Calu3 (cell line): ENCODE data around the gene TBC1D24. TPM values are rescaled to one million over a fixed set of nuclear protein-coding genes. Genes with fewer than 3 reads are reported as not detected.
A peak's percentile ranks its signal among the peaks of the same experiment; 100 is the strongest.

Experiments
- BruUV-seq: library from RNA; stranded (reverse); fragments of 400-500 nt; replicated peaks from 2 replicates; lab custom pipeline; 2021; lab: Mats Ljungman, UMichigan
- CTCF ChIA-PET: fragments of 300-600 bp; sonication (Branson Sonifier 250); formaldehyde crosslinking; loops from one replicate; lab custom pipeline; 2022; ENCODE audit warnings: antibody characterized with exemption; lab: Charles Lee
- DNase-seq: peaks from one replicate; pipeline ENCODE4 v3.0.0; 2022
- H3K27ac Mint-ChIP-seq: one replicate; pipeline ENCODE4 v1.8.0; 2022; ENCODE audit warnings: mixed read lengths; ENCODE audit not compliant: unreplicated experiment
- H3K27me3 Mint-ChIP-seq: one replicate; pipeline ENCODE4 v1.8.0; 2022; ENCODE audit warnings: mixed read lengths; ENCODE audit not compliant: unreplicated experiment
- H3K36me3 Mint-ChIP-seq: one replicate; pipeline ENCODE4 v1.8.0; 2022; ENCODE audit warnings: mild to moderate bottlenecking, moderate library complexity, mixed read lengths; ENCODE audit not compliant: insufficient read depth, unreplicated experiment
- H3K4me1 Mint-ChIP-seq: one replicate; pipeline ENCODE4 v1.8.0; 2022; ENCODE audit warnings: mild to moderate bottlenecking, low read depth, mixed read lengths; ENCODE audit not compliant: unreplicated experiment
- H3K4me3 Mint-ChIP-seq: one replicate; pipeline ENCODE4 v1.8.0; 2022; ENCODE audit warnings: mild to moderate bottlenecking, low read depth, moderate library complexity, mixed read lengths; ENCODE audit not compliant: unreplicated experiment
- H3K9me3 Mint-ChIP-seq: one replicate; pipeline ENCODE4 v1.8.0; 2022; ENCODE audit warnings: low read depth, mixed read lengths; ENCODE audit not compliant: unreplicated experiment
- intact Hi-C: fragments of 100-400 bp; cut with micrococcal nuclease; formaldehyde crosslinking; loops from one replicate; pipeline ENCODE4 v1.10.0; 2022; ENCODE audit not compliant: unreplicated experiment
- total RNA-seq: library from RNA; stranded (reverse); gene quantifications from 2 replicates; pipeline ENCODE4 v1.2.3, GENCODE V29; 2022
- TF ChIP-seq, protein P1 (sequence below): fragments of 200-600 bp; IDR thresholded peaks from one replicate; pipeline ENCODE4 v1.8.0; 2022; ENCODE audit warnings: antibody characterized with exemption; ENCODE audit not compliant: unreplicated experiment

TBC1D24 gene
- total RNA-seq, 1 experiment from 2014 or later: 33.3 TPM

DNA sequence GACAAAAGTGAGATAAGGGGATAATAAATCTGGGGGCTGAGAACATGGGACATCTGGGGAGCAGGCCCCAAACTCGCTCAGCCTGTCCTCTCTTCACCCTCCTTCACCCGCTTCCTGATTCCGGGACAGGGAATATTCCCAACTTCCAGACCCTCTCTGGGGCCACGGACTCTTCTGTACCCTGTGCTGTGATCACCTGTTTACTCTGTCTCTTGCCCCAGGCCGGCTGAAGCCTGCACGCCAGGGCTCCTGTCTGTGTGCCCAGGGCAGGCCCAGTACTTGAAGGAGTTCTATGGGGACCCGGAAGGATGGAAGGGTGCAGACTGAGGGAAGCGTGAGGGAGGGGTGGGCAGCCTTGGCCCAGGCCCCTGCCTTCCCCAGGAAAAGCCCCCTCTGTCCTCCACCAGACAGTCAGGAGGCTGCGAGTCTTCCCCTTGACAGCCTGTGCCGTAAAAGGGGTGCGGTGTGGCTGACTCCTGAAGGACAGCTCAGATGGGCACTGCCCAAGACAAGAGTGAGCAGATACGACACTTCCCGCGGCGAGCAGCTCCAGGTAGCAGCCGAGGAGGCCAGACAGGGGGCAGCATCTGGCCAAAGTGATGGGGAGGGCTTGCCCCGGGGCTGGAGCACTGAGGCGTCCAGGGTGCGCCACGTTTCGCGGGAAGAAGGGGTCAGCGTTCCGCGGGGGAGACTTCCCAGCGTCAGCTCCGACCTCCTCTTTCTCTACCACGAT, 46.7 kb upstream of the TBC1D24 start:
- peaks cover 39% of the 10 kb centered on the region for H3K36me3 Mint-ChIP-seq
- BruUV-seq: TSS peak; percentile 90
- CTCF ChIA-PET: interaction anchor here (0.6 kb wide), 1 partner anchor 14 kb away, joined by 3 read pairs; no protein-coding TSS in a partner anchor
- H3K4me1 Mint-ChIP-seq: peaks cover 33% of the 10 kb centered on the region
- DNase-seq: peak; percentile 70
- H3K27ac Mint-ChIP-seq: peak overlapping the region; percentile 78
- intact Hi-C loops: no loop called here
- H3K27me3 Mint-ChIP-seq: no peaks in the 10 kb centered on the region
- peak overlapping the region; percentile 79 for H3K4me3 Mint-ChIP-seq
- no peaks in the 10 kb centered on the region for H3K9me3 Mint-ChIP-seq
- TF ChIP-seq, protein P1, sequence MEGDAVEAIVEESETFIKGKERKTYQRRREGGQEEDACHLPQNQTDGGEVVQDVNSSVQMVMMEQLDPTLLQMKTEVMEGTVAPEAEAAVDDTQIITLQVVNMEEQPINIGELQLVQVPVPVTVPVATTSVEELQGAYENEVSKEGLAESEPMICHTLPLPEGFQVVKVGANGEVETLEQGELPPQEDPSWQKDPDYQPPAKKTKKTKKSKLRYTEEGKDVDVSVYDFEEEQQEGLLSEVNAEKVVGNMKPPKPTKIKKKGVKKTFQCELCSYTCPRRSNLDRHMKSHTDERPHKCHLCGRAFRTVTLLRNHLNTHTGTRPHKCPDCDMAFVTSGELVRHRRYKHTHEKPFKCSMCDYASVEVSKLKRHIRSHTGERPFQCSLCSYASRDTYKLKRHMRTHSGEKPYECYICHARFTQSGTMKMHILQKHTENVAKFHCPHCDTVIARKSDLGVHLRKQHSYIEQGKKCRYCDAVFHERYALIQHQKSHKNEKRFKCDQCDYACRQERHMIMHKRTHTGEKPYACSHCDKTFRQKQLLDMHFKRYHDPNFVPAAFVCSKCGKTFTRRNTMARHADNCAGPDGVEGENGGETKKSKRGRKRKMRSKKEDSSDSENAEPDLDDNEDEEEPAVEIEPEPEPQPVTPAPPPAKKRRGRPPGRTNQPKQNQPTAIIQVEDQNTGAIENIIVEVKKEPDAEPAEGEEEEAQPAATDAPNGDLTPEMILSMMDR: no peak

DNA sequence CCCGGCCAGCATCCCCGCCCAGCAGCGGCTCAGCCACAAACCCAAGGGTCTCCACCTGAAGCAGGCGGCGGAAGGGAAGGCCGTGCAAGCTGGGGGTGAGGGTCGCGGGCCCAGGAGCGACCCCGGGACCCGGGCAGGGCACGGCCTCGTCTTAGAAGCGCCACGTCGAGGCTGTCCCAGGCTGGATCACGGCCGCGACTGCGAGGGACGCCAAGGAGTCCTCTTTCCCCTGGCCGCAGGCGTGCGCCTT, 46.2 kb upstream of the TBC1D24 start:
- H3K36me3 Mint-ChIP-seq: peaks cover 44% of the 10 kb centered on the region
- H3K27me3 Mint-ChIP-seq: no peaks in the 10 kb centered on the region
- peak overlapping the region; percentile 78 for H3K27ac Mint-ChIP-seq
- CTCF ChIA-PET: no interaction called here
- BruUV-seq: no TSS peak
- intact Hi-C loops: no loop called here
- TF ChIP-seq, protein P1: no peak
- H3K4me1 Mint-ChIP-seq: peaks cover 33% of the 10 kb centered on the region
- no peaks in the 10 kb centered on the region for H3K9me3 Mint-ChIP-seq
- DNase-seq: no peak
- H3K4me3 Mint-ChIP-seq: peak overlapping the region; percentile 79

DNA sequence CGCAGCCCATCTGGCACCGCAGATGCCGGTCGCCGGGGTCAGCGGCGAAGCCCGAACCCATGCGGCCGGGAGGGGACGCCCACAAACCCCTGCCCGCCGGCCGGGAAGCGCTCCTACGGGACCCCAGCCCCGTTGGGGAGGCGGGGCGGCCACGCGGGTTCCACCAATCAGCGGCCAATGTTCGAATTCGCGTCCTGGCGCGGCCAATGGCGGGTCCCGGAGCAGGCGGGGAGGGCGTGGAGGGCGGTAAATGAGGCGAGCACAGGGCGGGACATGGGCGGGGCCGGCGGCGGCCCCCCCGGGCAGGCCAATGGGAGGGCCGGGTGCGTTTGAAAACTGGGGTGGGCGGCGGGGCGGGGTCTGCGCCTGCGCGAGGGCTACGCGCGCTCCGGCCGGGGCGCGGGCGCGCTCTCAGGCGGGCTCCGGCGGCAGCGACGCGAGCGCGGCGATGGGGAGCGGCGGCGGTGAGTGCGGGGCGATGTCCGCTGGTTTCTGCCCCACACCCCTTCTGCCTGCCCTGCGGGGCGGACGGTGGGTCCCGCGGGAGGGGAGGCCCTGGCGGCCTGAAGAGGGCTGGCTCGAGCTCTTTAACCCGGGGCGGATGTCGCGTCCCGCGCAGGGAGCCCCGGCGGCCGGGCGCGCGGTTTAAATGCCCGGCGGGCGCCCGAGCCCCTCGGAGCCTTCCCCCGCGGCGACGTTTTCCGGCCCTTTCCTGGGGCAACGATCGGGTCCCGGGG, 45.7 kb upstream of the TBC1D24 start, which contains the start of gene CCNF:
CCNF (plus strand) TSS at position 414 of the 737 bp plus-strand sequence; CDS start at position 449, 35 bp downstream.
- peak within 1 kb of the TSS; percentile 79 for H3K4me3 Mint-ChIP-seq
- peak within 1 kb of the TSS; percentile 78 for H3K27ac Mint-ChIP-seq
- no peaks in the 10 kb centered on the region for H3K9me3 Mint-ChIP-seq
- H3K36me3 Mint-ChIP-seq: peaks cover 47% of the 10 kb centered on the region
- peak; percentile 98 for DNase-seq
- CTCF ChIA-PET: interaction anchor here (2.0 kb wide), 1 partner anchor 73 kb away, joined by 12 read pairs; no protein-coding TSS in a partner anchor
- H3K4me1 Mint-ChIP-seq: peaks cover 33% of the 10 kb centered on the region
- BruUV-seq: no TSS peak
- TF ChIP-seq, protein P1: no peak
- intact Hi-C loops: no loop called here
- no peaks in the 10 kb centered on the region for H3K27me3 Mint-ChIP-seq

DNA sequence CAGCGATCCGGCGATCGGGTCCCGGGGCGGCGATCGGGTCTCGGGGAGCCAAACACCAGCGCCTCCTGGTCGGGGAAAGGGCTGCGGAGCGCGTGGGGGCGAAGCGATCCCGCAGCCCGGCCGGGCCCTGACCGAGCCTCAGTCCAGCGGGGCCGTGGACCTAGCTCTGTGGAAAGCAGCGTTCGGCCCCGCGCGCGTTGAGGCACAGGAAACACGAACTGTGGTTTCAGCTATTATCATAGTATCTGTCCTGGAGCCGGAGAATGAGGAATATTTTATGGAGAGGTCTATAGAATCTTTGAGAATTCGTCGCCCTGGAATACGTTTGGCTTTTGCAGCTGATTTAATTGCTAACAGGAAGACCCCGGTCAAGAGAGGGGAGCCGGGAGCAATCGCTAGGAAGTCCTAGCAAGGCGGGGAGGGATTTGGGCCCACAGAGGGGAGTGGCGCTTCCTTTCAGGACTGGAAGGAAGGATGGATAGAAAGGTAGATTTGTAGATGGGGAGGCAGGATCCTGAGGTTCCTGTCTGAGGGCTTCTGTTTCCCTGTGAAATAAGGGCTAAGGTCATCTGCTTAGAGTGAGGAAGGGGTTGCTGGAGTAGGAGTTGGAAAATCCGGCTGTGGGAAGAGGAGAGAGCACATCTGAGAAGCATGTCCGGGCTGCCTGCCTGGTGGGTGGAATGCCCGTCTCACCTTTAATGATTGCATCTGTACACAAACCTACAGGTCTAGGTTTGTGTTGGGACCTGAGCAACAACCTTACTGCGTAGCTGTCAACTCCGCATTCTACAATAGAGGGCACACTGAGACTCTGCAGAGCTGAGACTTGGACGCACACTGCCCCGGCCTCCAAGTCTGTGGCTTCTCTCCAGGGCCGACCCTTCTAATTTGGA, 44.9 kb upstream of the TBC1D24 start:
- H3K27ac Mint-ChIP-seq: peak overlapping the region; percentile 22

More for the DNA sequence above, 44.9 kb upstream of the TBC1D24 start:
- CTCF ChIA-PET: interaction anchor here (0.6 to 2.0 kb wide), 3 partner anchors 20 to 235 kb away, joined by 3 to 12 read pairs (median 5); no protein-coding TSS in a partner anchor
- H3K4me3 Mint-ChIP-seq: peak overlapping the region; percentile 79
- intact Hi-C loops: loop anchor here (10.0 kb wide), 1 partner anchor 75 kb away; no protein-coding TSS in a partner anchor
- H3K4me1 Mint-ChIP-seq: peaks cover 33% of the 10 kb centered on the region
- DNase-seq: peak; percentile 44
- no TSS peak for BruUV-seq
- TF ChIP-seq, protein P1: no peak
- H3K36me3 Mint-ChIP-seq: peaks cover 52% of the 10 kb centered on the region
- no peaks in the 10 kb centered on the region for H3K27me3 Mint-ChIP-seq
- H3K9me3 Mint-ChIP-seq: no peaks in the 10 kb centered on the region
